Thoracic aorta (tissue), 2 donors: ENCODE results near the gene CASZ1. TPM values are rescaled to one million over a fixed set of nuclear protein-coding genes. Genes with fewer than 3 reads are reported as not detected.

Experiments
- ATAC-seq: fragments of 150-250 bp; one replicate; pipeline ENCODE4 v1.8.0; 2017; ENCODE audit warnings: low read depth; ENCODE audit not compliant: insufficient number of reproducible peaks, low FRiP score
- DNase-seq: peaks from one replicate; pipeline ENCODE4 v3.0.0-alpha.2; 2020; ENCODE audit warnings: low spot score
- H3K27ac ChIP-seq, 2 donors: fragments of 200-600 bp; sonication (generic); 1 replicate in 1 of 2; 2 replicates in 1 of 2; pipeline ENCODE4 v1.5.1; 2016; ENCODE audit warnings: mild to moderate bottlenecking in 2 of 2, moderate library complexity in 2 of 2
- H3K27me3 ChIP-seq: fragments of 200-600 bp; sonication (generic); replicated peaks from 2 replicates; pipeline ENCODE4 v1.6.0; 2016; ENCODE audit warnings: mild to moderate bottlenecking; ENCODE audit not compliant: insufficient read depth
- H3K36me3 ChIP-seq: fragments of 200-600 bp; sonication (generic); one replicate; pipeline ENCODE4 v1.5.1; 2016
- H3K4me1 ChIP-seq, 2 donors: fragments of 200-600 bp; sonication (generic); 1 replicate in 1 of 2; 2 replicates in 1 of 2; pipeline versions ENCODE4 v1.5.1 to v1.6.0; 2016; ENCODE audit warnings: low read depth in 2 of 2, mild to moderate bottlenecking in 1 of 2; ENCODE audit not compliant: control insufficient read depth in 1 of 2
- H3K4me3 ChIP-seq: fragments of 200-600 bp; sonication (generic); 2 replicates; pipeline ENCODE4 v1.5.1; 2016; ENCODE audit warnings: mild to moderate bottlenecking
- H3K9me3 ChIP-seq: fragments of 200-600 bp; sonication (generic); 2 replicates; pipeline ENCODE4 v1.5.1; 2016
- CTCF ChIP-seq: fragments of 200-600 bp; sonication (generic); IDR thresholded peaks from one replicate; pipeline ENCODE4 v1.5.1; 2019; ENCODE audit warnings: antibody characterized with exemption
- total RNA-seq, 2 donors: library from RNA; depleted of rRNA; stranded (reverse); fragments of >200 nt; gene quantifications; one replicate each; pipeline versions ENCODE4 v1.1.0 to v1.2.3, GENCODE V29; 2016

The CASZ1 gene
- total RNA-seq, 2 donors from 2014 or later = 20.6 to 27.9 TPM

- H3K36me3 ChIP-seq = no peaks in the 10 kb centered on the region
- ATAC-seq (no peak), DNase-seq (no peak)
- H3K9me3 ChIP-seq = no peaks in the 10 kb centered on the region
- H3K27me3 ChIP-seq = no peaks in the 10 kb centered on the region
- no peak overlapping the region for H3K27ac ChIP-seq
- peaks cover 5 to 6% of the 10 kb centered on the region in 2 donors for H3K4me1 ChIP-seq
- no peak for TF ChIP-seq CTCF
- no peak overlapping the region for H3K4me3 ChIP-seq
Observed at GRCh38 chr1:10787286-10787685, 9.2 kb downstream of the CASZ1 start.

GRCh38 chr1:10785728-10786638, 10.5 kb downstream of the CASZ1 start:
- H3K27me3 ChIP-seq = no peaks in the 10 kb centered on the region
- no peaks in the 10 kb centered on the region for H3K9me3 ChIP-seq
- TF ChIP-seq CTCF = no peak
- no peak overlapping the region for H3K27ac ChIP-seq
- no peak for DNase-seq
- no peak overlapping the region for H3K4me3 ChIP-seq
- peaks cover 5 to 6% of the 10 kb centered on the region in 2 donors for H3K4me1 ChIP-seq
- ATAC-seq = no peak
- H3K36me3 ChIP-seq = no peaks in the 10 kb centered on the region

GRCh38 chr1:10784998-10785727, 11.3 kb downstream of the CASZ1 start:
- Histone ChIP-seq H3K36me3 (no peaks in the 10 kb centered on the region), H3K4me1 (peaks cover 5 to 6% of the 10 kb centered on the region in 2 donors), H3K27me3 (no peaks in the 10 kb centered on the region), H3K27ac (no peak overlapping the region), H3K9me3 (no peaks in the 10 kb centered on the region), H3K4me3 (no peak overlapping the region)
- no peak for TF ChIP-seq CTCF
- DNase-seq (no peak), ATAC-seq (no peak)

GRCh38 chr1:10782491-10783244, 13.8 kb downstream of the CASZ1 start:
- ATAC-seq = no peak
- no peaks in the 10 kb centered on the region for H3K36me3 ChIP-seq
- TF ChIP-seq CTCF = no peak
- H3K27me3 ChIP-seq = no peaks in the 10 kb centered on the region
- no peaks in the 10 kb centered on the region for H3K4me1 ChIP-seq
- H3K27ac ChIP-seq = no peak overlapping the region
- no peak for DNase-seq
- no peaks in the 10 kb centered on the region for H3K9me3 ChIP-seq
- no peak overlapping the region for H3K4me3 ChIP-seq

- Histone ChIP-seq H3K9me3 (no peaks in the 10 kb centered on the region), H3K36me3 (no peaks in the 10 kb centered on the region), H3K4me3 (no peak overlapping the region), H3K4me1 (no peaks in the 10 kb centered on the region), H3K27me3 (no peaks in the 10 kb centered on the region), H3K27ac (no peak overlapping the region)
- TF ChIP-seq CTCF = no peak
- DNase-seq (no peak), ATAC-seq (no peak)
Observed at GRCh38 chr1:10781137-10781536, 15.3 kb downstream of the CASZ1 start.
